ENCODE results near the gene SFT2D1.

SFT2D1 gene

DNA sequence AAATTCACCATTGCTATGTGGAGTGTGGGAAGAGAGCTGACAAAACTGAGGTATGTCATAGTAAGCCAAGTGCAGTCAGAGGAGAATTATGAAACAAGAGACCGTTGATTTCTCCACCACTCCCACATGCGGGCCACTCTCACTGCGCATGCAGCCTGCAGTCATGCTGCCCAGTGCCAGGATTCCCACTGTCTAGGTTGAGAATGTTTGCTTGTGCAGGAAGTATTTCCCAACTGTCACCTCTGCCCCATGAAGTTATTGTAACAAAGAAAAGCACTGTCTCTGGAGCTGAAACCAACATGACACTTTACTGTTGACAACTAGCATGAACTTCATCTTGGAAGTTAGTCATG lies 18.7 kb upstream of the SFT2D1 start:
- DNase-seq (ENCODE audit: low read depth): no peak
- no peak overlapping the region for H3K4me3 ChIP-seq (ENCODE audit: low read length)
- no peaks in the 10 kb centered on the region for H3K27me3 ChIP-seq (replicated peaks; ENCODE audit: control insufficient read depth, insufficient read depth, low read length)
- peaks cover 35% of the 10 kb centered on the region for H3K4me1 ChIP-seq (ENCODE audit: control insufficient read depth, insufficient read depth, low read length)
- H3K9me3 ChIP-seq (ENCODE audit: control insufficient read depth, low read length): no peaks in the 10 kb centered on the region
- H3K36me3 ChIP-seq (ENCODE audit: control insufficient read depth, insufficient read depth, low read length, severe bottlenecking): peaks cover 30% of the 10 kb centered on the region
- H3K9ac ChIP-seq (ENCODE audit: low read length): peak overlapping the region; percentile 56

DNA sequence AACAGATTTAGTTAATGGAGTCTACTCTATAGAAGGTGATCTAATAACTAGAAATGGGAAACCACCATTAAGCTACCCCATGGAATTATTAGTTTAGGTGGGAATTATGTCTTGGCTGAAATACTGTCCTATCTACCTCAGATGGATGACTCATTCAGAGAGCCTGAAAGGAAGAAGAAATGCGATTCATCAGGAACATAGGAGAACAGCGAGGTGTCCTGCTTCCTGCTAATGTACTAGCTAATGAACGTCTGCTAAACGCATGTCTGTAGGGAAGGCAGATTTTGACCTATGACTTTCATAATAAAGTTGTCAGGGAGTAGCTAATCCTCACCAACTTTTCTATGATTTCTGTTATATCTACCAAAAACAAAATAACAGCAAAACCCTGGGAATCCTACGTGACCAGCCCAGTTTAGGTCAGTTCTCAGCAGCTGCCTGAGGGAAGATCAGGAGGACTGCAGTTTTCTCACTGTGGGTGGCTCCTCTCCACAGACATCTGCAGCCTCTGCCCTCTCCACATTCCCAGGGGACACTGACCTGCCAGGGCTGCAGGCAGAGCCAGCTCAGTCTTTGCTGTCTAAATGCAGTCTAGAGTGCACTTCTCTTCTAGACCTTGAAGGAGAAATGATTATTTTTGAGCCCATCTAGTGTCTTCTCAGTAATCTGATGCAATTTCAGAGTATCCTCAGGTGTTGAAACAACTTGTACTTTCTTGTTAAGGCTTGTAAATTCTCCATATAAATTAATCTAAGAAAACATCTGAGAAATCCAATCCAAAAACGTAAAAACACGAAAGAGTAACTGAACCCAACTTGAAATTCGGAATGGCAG lies 18.1 kb upstream of the SFT2D1 start:
- DNase-seq (ENCODE audit: low read depth): peak; percentile 10

DNA sequence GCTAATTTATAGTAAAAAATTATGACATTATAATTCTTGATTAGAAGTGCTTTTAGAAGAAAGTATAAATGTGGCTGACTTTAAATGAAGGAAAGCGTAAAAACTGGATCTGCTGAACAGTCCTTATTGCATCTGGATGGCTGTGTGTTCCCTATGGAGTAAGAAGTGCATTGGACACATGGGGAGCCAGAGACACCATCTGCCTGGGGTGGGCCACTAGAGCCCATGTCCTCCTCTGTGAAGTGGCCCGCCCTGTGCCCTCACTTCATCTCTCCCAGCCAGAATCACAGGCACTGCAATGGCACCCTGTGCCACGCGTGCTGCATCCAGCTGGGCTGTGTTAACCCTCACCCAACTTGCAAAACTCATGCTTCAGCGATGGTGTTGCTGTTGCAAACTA lies 13.2 kb upstream of the SFT2D1 start:
- DNase-seq (ENCODE audit: low read depth): no peak

More for the DNA sequence above, 18.1 kb upstream of the SFT2D1 start:
- Histone ChIP-seq H3K9ac (ENCODE audit: low read length) (peak overlapping the region; percentile 56), H3K27me3 (replicated peaks; ENCODE audit: control insufficient read depth, insufficient read depth, low read length) (no peaks in the 10 kb centered on the region), H3K36me3 (ENCODE audit: control insufficient read depth, insufficient read depth, low read length, severe bottlenecking) (peaks cover 24% of the 10 kb centered on the region), H3K9me3 (ENCODE audit: control insufficient read depth, low read length) (no peaks in the 10 kb centered on the region), H3K4me3 (ENCODE audit: low read length) (peak overlapping the region; percentile 20), H3K4me1 (ENCODE audit: control insufficient read depth, insufficient read depth, low read length) (peaks cover 29% of the 10 kb centered on the region)

DNA sequence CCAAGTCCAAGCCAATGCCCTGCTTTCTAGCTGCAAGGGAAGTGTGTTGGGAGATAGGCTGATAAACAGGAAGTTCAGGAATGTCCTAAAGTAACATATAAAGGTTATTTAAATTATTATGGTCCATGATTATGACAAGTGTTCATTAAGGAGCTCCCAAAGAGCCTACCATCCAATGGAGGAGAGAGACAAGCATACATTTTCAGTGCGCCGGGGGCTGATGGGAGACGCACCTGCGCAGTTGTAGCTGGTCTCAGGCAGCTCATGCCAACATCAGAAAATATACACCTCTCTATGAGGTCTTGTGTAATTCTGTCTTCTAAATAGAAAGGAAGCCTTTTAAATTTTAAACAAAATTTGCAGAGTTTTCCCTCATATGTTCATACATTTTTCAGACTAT lies 12.6 kb upstream of the SFT2D1 start:
- no peak for DNase-seq (ENCODE audit: low read depth)
- Histone ChIP-seq H3K27me3 (replicated peaks; ENCODE audit: control insufficient read depth, insufficient read depth, low read length) (peaks cover 13% of the 10 kb centered on the region), H3K4me3 (ENCODE audit: low read length) (no peak overlapping the region), H3K9ac (ENCODE audit: low read length) (no peak overlapping the region), H3K36me3 (ENCODE audit: control insufficient read depth, insufficient read depth, low read length, severe bottlenecking) (no peaks in the 10 kb centered on the region), H3K9me3 (ENCODE audit: control insufficient read depth, low read length) (peaks cover under 1% of the 10 kb centered on the region), H3K4me1 (ENCODE audit: control insufficient read depth, insufficient read depth, low read length) (peaks cover 3% of the 10 kb centered on the region)

More for the DNA sequence above, 13.2 kb upstream of the SFT2D1 start:
- Histone ChIP-seq H3K27me3 (replicated peaks; ENCODE audit: control insufficient read depth, insufficient read depth, low read length) (peaks cover 13% of the 10 kb centered on the region), H3K4me3 (ENCODE audit: low read length) (no peak overlapping the region), H3K9me3 (ENCODE audit: control insufficient read depth, low read length) (no peaks in the 10 kb centered on the region), H3K4me1 (ENCODE audit: control insufficient read depth, insufficient read depth, low read length) (peaks cover 9% of the 10 kb centered on the region), H3K36me3 (ENCODE audit: control insufficient read depth, insufficient read depth, low read length, severe bottlenecking) (no peaks in the 10 kb centered on the region), H3K9ac (ENCODE audit: low read length) (no peak overlapping the region)

DNA sequence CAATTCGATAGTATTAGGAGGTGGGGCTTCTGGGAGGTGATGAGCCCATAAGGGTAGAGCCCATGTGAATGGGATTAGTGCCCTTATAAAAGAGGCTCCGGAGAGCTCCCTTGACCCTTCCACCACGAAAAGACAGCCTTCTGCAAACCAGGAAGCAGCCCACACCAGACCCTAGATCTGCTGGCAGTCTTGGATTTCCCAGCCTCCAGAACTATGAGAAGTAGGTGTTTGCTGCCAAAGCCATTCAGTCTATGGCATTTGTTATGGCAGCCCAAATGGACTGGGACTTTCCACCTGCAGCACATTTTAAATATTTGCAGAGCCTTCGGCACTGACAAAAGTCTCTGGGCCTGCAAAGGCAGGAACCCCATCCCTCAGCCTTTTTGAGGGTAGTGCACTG lies 11.8 kb upstream of the SFT2D1 start:
- H3K36me3 ChIP-seq (ENCODE audit: control insufficient read depth, insufficient read depth, low read length, severe bottlenecking): no peaks in the 10 kb centered on the region
- H3K27me3 ChIP-seq (replicated peaks; ENCODE audit: control insufficient read depth, insufficient read depth, low read length): peaks cover 13% of the 10 kb centered on the region
- H3K9ac ChIP-seq (ENCODE audit: low read length): no peak overlapping the region
- no peak overlapping the region for H3K4me3 ChIP-seq (ENCODE audit: low read length)
- H3K4me1 ChIP-seq (ENCODE audit: control insufficient read depth, insufficient read depth, low read length): peaks cover 3% of the 10 kb centered on the region
- no peak for DNase-seq (ENCODE audit: low read depth)
- H3K9me3 ChIP-seq (ENCODE audit: control insufficient read depth, low read length): peaks cover 8% of the 10 kb centered on the region

DNA sequence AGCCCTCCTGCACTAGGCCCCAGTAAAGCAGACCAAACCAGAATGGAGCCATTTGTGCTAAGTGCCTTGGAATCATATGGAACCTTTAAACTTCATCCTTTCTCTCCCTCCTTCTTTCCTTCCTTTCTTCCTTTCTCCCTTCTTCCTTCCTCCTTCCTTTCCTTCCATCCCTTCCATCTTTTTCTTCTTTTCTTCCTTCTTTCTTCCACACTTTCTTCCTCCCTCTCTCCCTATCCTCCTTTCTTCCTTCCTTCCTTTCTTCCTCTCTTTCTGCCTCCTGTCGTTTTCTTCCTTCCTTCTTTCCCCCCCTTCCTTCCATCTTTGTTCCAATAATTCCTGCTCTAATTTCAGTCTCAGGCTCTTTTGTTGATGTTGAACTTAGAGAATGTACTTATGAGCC lies 11.2 kb upstream of the SFT2D1 start:
- no peak overlapping the region for H3K9ac ChIP-seq (ENCODE audit: low read length)
- peaks cover 13% of the 10 kb centered on the region for H3K27me3 ChIP-seq (replicated peaks; ENCODE audit: control insufficient read depth, insufficient read depth, low read length)
- H3K4me1 ChIP-seq (ENCODE audit: control insufficient read depth, insufficient read depth, low read length): peaks cover 9% of the 10 kb centered on the region
- H3K36me3 ChIP-seq (ENCODE audit: control insufficient read depth, insufficient read depth, low read length, severe bottlenecking): no peaks in the 10 kb centered on the region
- H3K4me3 ChIP-seq (ENCODE audit: low read length): no peak overlapping the region
- DNase-seq (ENCODE audit: low read depth): no peak
- peaks cover 11% of the 10 kb centered on the region for H3K9me3 ChIP-seq (ENCODE audit: control insufficient read depth, low read length)

DNA sequence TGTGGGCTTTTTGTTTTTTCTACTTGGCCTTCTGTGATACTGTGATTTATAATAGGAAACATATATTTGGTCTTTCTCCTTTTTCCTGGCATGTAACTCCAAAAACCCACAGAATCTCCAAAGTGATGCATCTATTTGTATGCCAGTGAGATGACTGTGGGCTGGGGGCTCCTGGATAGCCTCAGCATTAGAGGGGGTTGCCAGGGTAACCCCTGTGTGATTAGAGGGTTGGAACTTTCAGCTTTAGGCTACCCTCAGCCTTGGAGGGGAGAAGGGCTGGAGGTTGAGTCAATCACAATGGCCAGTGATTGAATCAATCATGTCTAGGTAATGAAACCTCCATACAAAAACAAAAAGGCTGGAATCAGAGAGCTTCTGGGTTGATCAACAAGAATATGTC lies 10.6 kb upstream of the SFT2D1 start:
- no peak overlapping the region for H3K4me3 ChIP-seq (ENCODE audit: low read length)
- peaks cover 11% of the 10 kb centered on the region for H3K9me3 ChIP-seq (ENCODE audit: control insufficient read depth, low read length)
- H3K9ac ChIP-seq (ENCODE audit: low read length): no peak overlapping the region
- peaks cover 11% of the 10 kb centered on the region for H3K4me1 ChIP-seq (ENCODE audit: control insufficient read depth, insufficient read depth, low read length)
- peaks cover 13% of the 10 kb centered on the region for H3K27me3 ChIP-seq (replicated peaks; ENCODE audit: control insufficient read depth, insufficient read depth, low read length)
- no peak for DNase-seq (ENCODE audit: low read depth)
- no peaks in the 10 kb centered on the region for H3K36me3 ChIP-seq (ENCODE audit: control insufficient read depth, insufficient read depth, low read length, severe bottlenecking)

DNA sequence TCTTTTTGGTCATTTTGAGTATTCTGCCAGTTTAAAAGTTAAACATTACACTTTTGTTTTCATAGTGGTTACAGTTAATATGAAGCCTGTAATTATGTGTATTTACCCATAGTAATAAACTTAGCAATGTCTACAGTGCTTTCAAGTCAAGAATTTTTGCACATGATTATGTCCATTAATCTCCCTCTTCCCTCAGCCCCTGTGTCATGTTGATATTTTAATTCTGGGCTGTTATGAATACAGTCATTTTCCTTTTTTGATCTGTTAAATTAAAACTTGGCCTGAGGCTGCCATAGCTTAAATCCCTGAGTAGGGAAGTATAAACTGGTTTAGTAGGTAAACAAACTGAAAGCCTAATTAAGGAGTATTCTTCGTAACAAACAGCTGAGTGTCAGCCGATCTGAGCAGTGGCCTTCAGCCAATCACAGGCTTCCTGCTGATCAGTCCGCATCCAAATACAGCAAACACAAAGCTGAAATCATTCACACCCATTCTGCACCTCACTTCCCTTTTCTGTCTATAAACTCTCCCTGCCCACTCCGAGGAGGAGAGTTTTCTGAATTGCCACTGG lies 9.5 kb upstream of the SFT2D1 start:
- no peak overlapping the region for H3K4me3 ChIP-seq (ENCODE audit: low read length)
- no peak for DNase-seq (ENCODE audit: low read depth)
- H3K9ac ChIP-seq (ENCODE audit: low read length): no peak overlapping the region
- H3K27me3 ChIP-seq (replicated peaks; ENCODE audit: control insufficient read depth, insufficient read depth, low read length): peaks cover 13% of the 10 kb centered on the region
- peaks cover 11% of the 10 kb centered on the region for H3K9me3 ChIP-seq (ENCODE audit: control insufficient read depth, low read length)
- peaks cover 16% of the 10 kb centered on the region for H3K4me1 ChIP-seq (ENCODE audit: control insufficient read depth, insufficient read depth, low read length)
- H3K36me3 ChIP-seq (ENCODE audit: control insufficient read depth, insufficient read depth, low read length, severe bottlenecking): no peaks in the 10 kb centered on the region

DNA sequence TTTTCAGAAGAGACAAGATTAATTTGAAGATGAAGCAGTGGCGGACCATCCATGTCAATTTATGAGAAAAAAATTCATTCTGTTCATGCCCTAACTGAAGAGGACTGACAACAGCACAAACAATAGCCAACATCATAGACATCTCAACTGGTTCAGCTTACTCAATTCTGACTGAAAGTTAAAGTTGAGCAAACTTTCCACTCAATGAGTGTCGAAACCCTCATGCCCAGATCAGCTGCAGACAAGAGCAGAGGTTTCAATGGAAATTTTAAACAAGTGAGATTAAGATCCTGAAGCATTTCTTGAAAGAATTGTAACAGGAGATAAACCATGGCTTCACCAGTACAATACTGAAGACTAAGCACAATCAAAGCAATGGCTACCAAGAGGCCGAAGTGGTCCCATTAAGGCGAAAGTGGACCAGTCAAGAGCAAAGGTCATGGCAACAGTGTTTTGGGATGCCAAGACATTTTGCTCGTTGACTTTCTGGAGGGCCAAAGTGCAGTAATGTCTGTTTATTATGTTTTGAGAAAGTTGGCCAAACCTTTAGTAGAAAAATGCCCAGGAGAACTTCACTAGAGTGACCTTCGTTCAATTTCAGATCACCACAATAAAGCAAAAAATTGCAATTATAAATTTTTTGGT lies 6.1 kb upstream of the SFT2D1 start:
- Histone ChIP-seq H3K27me3 (replicated peaks; ENCODE audit: control insufficient read depth, insufficient read depth, low read length) (peaks cover 2% of the 10 kb centered on the region), H3K9me3 (ENCODE audit: control insufficient read depth, low read length) (peaks cover 11% of the 10 kb centered on the region), H3K36me3 (ENCODE audit: control insufficient read depth, insufficient read depth, low read length, severe bottlenecking) (no peaks in the 10 kb centered on the region), H3K9ac (ENCODE audit: low read length) (peak overlapping the region; percentile 62), H3K4me3 (ENCODE audit: low read length) (no peak overlapping the region), H3K4me1 (ENCODE audit: control insufficient read depth, insufficient read depth, low read length) (peaks cover 16% of the 10 kb centered on the region)
- DNase-seq (ENCODE audit: low read depth): no peak

DNA sequence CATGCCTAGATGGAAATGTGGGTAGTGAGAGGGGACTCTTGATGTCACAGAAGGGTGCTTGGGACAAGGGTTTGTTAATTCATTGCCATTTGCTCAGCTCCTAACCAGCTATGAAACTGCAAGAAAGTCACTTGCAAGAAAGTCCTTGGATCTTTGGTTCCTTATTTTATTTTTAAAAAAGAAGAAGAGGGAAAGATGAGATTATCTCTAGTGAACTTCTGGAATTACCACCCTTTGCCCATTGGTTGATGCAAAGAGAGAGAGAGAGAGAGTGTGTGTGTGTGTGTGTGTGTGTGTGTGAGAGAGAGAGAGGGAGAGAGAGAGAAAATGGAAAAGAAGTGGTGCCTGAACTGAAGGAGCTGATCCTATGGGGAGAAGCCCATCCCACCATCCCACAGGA lies 4.6 kb upstream of the SFT2D1 start:
- Histone ChIP-seq H3K9me3 (ENCODE audit: control insufficient read depth, low read length) (peaks cover 11% of the 10 kb centered on the region), H3K4me3 (ENCODE audit: low read length) (no peak overlapping the region), H3K27me3 (replicated peaks; ENCODE audit: control insufficient read depth, insufficient read depth, low read length) (no peaks in the 10 kb centered on the region), H3K4me1 (ENCODE audit: control insufficient read depth, insufficient read depth, low read length) (peaks cover 21% of the 10 kb centered on the region), H3K9ac (ENCODE audit: low read length) (no peak overlapping the region), H3K36me3 (ENCODE audit: control insufficient read depth, insufficient read depth, low read length, severe bottlenecking) (no peaks in the 10 kb centered on the region)
- no peak for DNase-seq (ENCODE audit: low read depth)

DNA sequence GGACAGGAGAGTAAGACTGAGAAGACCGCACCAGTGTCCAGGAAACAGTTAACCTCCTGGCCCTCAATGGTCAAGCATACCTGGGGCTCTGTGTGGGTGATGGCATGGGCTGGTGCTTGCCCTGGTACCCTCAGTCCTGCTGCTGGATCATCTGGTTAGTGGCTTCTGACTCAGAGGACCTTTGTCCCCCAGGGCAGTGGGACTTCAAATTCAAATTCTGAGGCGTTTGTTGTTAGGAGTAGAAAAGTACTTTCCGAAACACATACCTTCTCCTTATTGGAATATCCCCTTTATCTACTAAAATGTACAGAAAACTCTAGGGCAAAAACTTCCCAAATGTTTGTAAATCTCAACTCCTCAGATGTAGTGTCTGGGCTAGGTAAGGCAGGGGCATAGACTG lies 4.1 kb upstream of the SFT2D1 start:
- Histone ChIP-seq H3K9ac (ENCODE audit: low read length) (no peak overlapping the region), H3K4me1 (ENCODE audit: control insufficient read depth, insufficient read depth, low read length) (peaks cover 23% of the 10 kb centered on the region), H3K36me3 (ENCODE audit: control insufficient read depth, insufficient read depth, low read length, severe bottlenecking) (no peaks in the 10 kb centered on the region), H3K9me3 (ENCODE audit: control insufficient read depth, low read length) (peaks cover 11% of the 10 kb centered on the region), H3K27me3 (replicated peaks; ENCODE audit: control insufficient read depth, insufficient read depth, low read length) (no peaks in the 10 kb centered on the region), H3K4me3 (ENCODE audit: low read length) (no peak overlapping the region)
- DNase-seq (ENCODE audit: low read depth): no peak
